Upper lobe of left lung (tissue), 6 donors: ENCODE results near the gene SBNO1. TPM values are rescaled to one million over a fixed set of nuclear protein-coding genes. Genes with fewer than 3 reads are reported as not detected.
A peak's percentile ranks its signal among the peaks of the same experiment; 100 is the strongest.

Experiments
- ATAC-seq, 2 donors: fragments of 200-7000 bp; cut with Tn5 transposase; one replicate each; pipeline ENCODE4 v1.9.1; 2022; ENCODE audit warnings: mild to moderate bottlenecking in 2 of 2, moderate library complexity in 2 of 2; ENCODE audit not compliant: low FRiP score in 2 of 2
- DNase-seq, 2 donors: peaks; one replicate each; pipeline ENCODE4 v3.0.0-alpha.2; 2019 to 2020
- H3K27ac ChIP-seq, 4 donors: fragments of 200-600 bp; sonication (generic); one replicate each; pipeline ENCODE4 v1.5.1; 2016 to 2019
- H3K27me3 ChIP-seq, 4 donors: fragments of 200-600 bp; sonication (generic); one replicate each; pipeline ENCODE4 v1.5.1; 2017 to 2019
- H3K36me3 ChIP-seq, 4 donors: fragments of 200-600 bp; sonication (generic); one replicate each; pipeline ENCODE4 v1.5.1; 2016 to 2019
- H3K4me1 ChIP-seq, 4 donors: fragments of 200-600 bp; sonication (generic); one replicate each; pipeline ENCODE4 v1.5.1; 2018 to 2019
- H3K4me3 ChIP-seq, 4 donors: fragments of 200-600 bp; sonication (generic); one replicate each; pipeline ENCODE4 v1.5.1; 2017 to 2019; ENCODE audit warnings: mild to moderate bottlenecking in 2 of 4, moderate library complexity in 1 of 4
- H3K9me3 ChIP-seq, 4 donors: fragments of 200-600 bp; sonication (generic); one replicate each; pipeline ENCODE4 v1.5.1; 2018 to 2019
- EP300 ChIP-seq, 4 donors: sonication (generic); formaldehyde crosslinking; IDR thresholded peaks; one replicate each; pipeline ENCODE4 v1.5.1; 2017; ENCODE audit warnings: antibody characterized with exemption in 4 of 4, control low read depth in 2 of 4
- POLR2A ChIP-seq, 4 donors: fragments of 450-650 bp; IDR thresholded peaks; one replicate each; pipeline ENCODE4 v1.5.1; 2016 to 2017; ENCODE audit warnings: antibody characterized with exemption in 4 of 4, mild to moderate bottlenecking in 2 of 4
- POLR2AphosphoS5 ChIP-seq, 2 donors: sonication (generic); formaldehyde crosslinking; IDR thresholded peaks; one replicate each; pipeline ENCODE4 v1.5.1; 2017; ENCODE audit warnings: antibody characterized with exemption in 2 of 2
- WGBS, 2 donors: methylation state at CpG; one replicate each; pipeline ENCODE4 v1.1.5; 2017 to 2018; 5-methylcytosine and 5-hydroxymethylcytosine counted together
- total RNA-seq, 6 donors: library from RNA; depleted of rRNA in 4 of 6; stranded (reverse); fragments of >200 nt in 4 of 6; gene quantifications; one replicate each; pipeline versions ENCODE4 v1.1.0 to v1.2.1, GENCODE V29; 2016 to 2021
- TF ChIP-seq, protein P1 (sequence below), 6 experiments: fragments of 450-650 bp in 4 of 6; fragments of 200-600 bp in 2 of 6; sonication (generic) in 2 of 6; IDR thresholded peaks; one replicate each; pipeline ENCODE4 v1.5.1; 2016 to 2019; ENCODE audit warnings: antibody characterized with exemption in 6 of 6
- donor health status: DM: no; HTN: no; CAD: no; lungs with moderate emphysema.
- donor health status: DM: no; HTN: yes; CAD: no; lungs with severe emphysema.

Gene SBNO1
- total RNA-seq, 6 donors from 2014 or later: 7.5 to 25.2 (median 20.3) TPM

DNA sequence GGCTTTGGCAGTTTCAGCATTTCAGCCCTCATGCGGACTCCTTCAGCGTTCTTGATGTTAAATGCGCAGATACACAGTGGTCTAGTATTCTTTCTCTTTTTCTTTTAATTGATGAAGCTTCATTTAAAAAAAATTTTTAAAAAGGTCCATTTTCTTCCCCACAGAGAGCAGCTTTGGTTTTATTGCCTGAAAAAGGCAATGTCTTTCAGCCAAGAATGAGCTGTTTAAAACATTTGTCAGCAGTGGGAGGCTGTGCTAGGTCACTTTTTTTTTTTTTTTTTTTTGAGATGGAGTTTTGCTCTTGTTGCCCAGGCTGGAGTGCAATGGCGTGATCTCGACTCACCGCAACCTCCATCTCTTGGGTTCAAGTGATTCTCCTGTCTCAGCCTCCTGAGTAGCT is 32.8 kb upstream of the SBNO1 start:
- no peak for ATAC-seq
- Histone ChIP-seq H3K4me1 (peaks cover 11 to 34% (median 14%) of the 10 kb centered on the region in 4 donors), H3K27ac (peak overlapping the region in 1 of 4 donors; percentile 7), H3K27me3 (no peaks in the 10 kb centered on the region), H3K36me3 (peaks cover 26 to 81% (median 62%) of the 10 kb centered on the region in 4 donors), H3K9me3 (no peaks in the 10 kb centered on the region), H3K4me3 (no peak overlapping the region)
- 83 to 84% methylated on average over 6 of the region's 6 CpGs for WGBS, 2 donors
- TF ChIP-seq, protein P1, sequence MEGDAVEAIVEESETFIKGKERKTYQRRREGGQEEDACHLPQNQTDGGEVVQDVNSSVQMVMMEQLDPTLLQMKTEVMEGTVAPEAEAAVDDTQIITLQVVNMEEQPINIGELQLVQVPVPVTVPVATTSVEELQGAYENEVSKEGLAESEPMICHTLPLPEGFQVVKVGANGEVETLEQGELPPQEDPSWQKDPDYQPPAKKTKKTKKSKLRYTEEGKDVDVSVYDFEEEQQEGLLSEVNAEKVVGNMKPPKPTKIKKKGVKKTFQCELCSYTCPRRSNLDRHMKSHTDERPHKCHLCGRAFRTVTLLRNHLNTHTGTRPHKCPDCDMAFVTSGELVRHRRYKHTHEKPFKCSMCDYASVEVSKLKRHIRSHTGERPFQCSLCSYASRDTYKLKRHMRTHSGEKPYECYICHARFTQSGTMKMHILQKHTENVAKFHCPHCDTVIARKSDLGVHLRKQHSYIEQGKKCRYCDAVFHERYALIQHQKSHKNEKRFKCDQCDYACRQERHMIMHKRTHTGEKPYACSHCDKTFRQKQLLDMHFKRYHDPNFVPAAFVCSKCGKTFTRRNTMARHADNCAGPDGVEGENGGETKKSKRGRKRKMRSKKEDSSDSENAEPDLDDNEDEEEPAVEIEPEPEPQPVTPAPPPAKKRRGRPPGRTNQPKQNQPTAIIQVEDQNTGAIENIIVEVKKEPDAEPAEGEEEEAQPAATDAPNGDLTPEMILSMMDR (IDR thresholded peaks at IDR 0.05): no peak
- no peak for TF ChIP-seq POLR2AphosphoS5 (IDR thresholded peaks at IDR 0.05)
- no peak for TF ChIP-seq POLR2A (IDR thresholded peaks at IDR 0.05)
- DNase-seq: no peak

DNA sequence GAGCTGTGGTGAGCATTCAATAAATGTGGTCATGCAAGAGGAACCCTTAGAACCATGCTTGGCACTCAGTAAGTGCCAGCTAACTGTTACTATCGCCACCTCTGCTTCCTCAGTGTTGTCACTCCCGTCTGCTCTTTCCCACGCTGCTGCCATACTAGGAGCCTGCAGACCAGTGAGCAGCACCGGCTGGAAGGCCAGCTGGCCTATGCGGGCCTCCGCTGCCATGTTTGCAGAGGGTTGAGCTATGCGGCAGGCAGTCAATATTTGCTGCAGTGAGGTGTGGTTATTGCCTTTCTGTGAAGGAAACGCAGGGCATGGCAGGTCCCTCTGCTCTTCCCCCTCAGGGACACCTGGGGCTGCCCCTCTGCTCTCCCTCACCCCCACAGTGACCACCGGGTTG is 32.3 kb upstream of the SBNO1 start:
- Histone ChIP-seq H3K4me3 (no peak overlapping the region), H3K27ac (no peak overlapping the region), H3K4me1 (peaks cover 12 to 33% (median 18%) of the 10 kb centered on the region in 4 donors), H3K9me3 (no peaks in the 10 kb centered on the region), H3K27me3 (no peaks in the 10 kb centered on the region), H3K36me3 (peaks cover 28 to 81% (median 64%) of the 10 kb centered on the region in 4 donors)
- TF ChIP-seq EP300 (IDR thresholded peaks at IDR 0.05): no peak
- TF ChIP-seq POLR2AphosphoS5 (IDR thresholded peaks at IDR 0.05): no peak
- DNase-seq (peak in 1 of 2 donors; percentile 36), ATAC-seq (no peak)
- WGBS, 2 donors: 86 to 93% methylated on average over 9 of the region's 9 CpGs

DNA sequence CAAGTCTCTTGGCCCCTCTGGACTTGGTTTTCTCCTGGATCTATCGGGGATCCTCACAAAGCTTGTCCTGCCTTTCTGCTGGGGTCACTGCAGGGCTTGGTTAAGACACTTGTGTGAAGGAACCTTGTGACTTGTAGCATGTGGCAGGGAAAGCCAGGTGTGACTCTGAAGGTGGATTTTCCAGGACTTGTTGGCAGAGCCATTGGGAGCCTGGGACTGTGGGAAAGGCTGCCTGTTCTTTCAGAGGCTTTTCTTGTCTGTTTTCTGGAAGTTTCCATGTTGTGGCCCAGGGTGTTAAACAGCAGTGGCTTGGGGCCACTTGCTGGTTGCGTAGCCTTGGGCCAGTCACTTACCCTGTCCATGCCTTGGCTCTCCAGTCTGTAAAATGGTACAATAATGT is 31.9 kb upstream of the SBNO1 start:
- Histone ChIP-seq H3K36me3 (peaks cover 32 to 83% (median 67%) of the 10 kb centered on the region in 4 donors), H3K27ac (no peak overlapping the region), H3K9me3 (no peaks in the 10 kb centered on the region), H3K27me3 (no peaks in the 10 kb centered on the region), H3K4me1 (peaks cover 16 to 36% (median 22%) of the 10 kb centered on the region in 4 donors), H3K4me3 (no peak overlapping the region)
- 93 to 95% methylated on average over 2 of the region's 2 CpGs for WGBS, 2 donors
- ATAC-seq: no peak
- no peak for DNase-seq
- TF ChIP-seq EP300 (IDR thresholded peaks at IDR 0.05) (no peak), POLR2AphosphoS5 (IDR thresholded peaks at IDR 0.05) (no peak), POLR2A (IDR thresholded peaks at IDR 0.05) (no peak)
- TF ChIP-seq, protein P1 (IDR thresholded peaks at IDR 0.05): no peak

DNA sequence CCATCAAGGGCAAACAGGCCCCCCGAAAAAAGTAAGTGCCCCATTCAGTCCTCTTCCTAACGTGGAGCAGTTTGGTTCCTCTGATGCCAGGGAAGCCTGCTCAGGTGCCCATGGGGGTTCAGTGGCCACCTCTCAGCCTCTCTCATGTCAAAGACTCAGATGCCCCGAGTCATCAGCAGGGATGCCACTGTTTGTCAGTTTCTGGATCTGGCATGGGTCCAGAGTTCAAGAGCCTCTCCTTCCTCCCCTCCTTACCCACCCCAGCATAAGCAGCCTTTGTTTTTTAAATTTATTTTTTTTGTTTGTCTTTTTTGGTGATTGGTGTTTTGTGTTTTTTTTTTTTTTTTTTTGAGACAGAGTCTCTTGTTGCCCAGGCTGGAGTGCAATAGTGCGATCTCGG is 30.6 kb upstream of the SBNO1 start:
- Histone ChIP-seq H3K4me1 (peaks cover 29 to 49% (median 35%) of the 10 kb centered on the region in 4 donors), H3K9me3 (no peaks in the 10 kb centered on the region), H3K36me3 (peaks cover 36 to 91% (median 67%) of the 10 kb centered on the region in 4 donors), H3K4me3 (no peak overlapping the region), H3K27me3 (no peaks in the 10 kb centered on the region), H3K27ac (no peak overlapping the region)
- TF ChIP-seq EP300 (IDR thresholded peaks at IDR 0.05): no peak
- TF ChIP-seq POLR2A (IDR thresholded peaks at IDR 0.05): no peak
- TF ChIP-seq, protein P1 (IDR thresholded peaks at IDR 0.05): no peak
- TF ChIP-seq POLR2AphosphoS5 (IDR thresholded peaks at IDR 0.05): no peak
- 83 to 85% methylated on average over 5 of the region's 5 CpGs for WGBS, 2 donors
- ATAC-seq: no peak
- DNase-seq: no peak

DNA sequence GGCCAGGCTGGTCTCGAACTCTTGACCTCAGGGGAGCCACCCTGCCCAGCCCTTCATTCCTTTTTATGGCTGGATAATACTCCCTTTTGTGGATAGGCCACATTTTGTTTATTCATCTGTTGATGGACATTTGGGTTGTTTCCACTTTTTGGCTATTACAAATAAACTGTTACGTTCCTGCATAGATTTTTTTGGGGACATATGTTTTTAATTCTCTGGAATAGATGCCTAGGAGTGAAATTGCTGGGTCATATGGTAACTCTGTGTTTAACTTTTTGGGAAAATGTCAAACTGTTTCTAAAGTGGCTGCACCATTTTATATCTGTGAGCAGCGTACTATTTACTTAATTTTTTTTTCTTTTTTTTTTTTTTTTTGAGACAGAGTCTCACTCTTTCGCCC is 29.1 kb upstream of the SBNO1 start:
- ATAC-seq (no peak), DNase-seq (no peak)
- Histone ChIP-seq H3K27me3 (no peaks in the 10 kb centered on the region), H3K4me1 (peaks cover 33 to 49% (median 35%) of the 10 kb centered on the region in 4 donors), H3K9me3 (no peaks in the 10 kb centered on the region), H3K27ac (no peak overlapping the region), H3K36me3 (peaks cover 35 to 80% (median 57%) of the 10 kb centered on the region in 4 donors), H3K4me3 (no peak overlapping the region)
- TF ChIP-seq POLR2AphosphoS5 (IDR thresholded peaks at IDR 0.05): no peak
- TF ChIP-seq EP300 (IDR thresholded peaks at IDR 0.05): no peak
- TF ChIP-seq POLR2A (IDR thresholded peaks at IDR 0.05): no peak
- TF ChIP-seq, protein P1 (IDR thresholded peaks at IDR 0.05): no peak
- WGBS, 2 donors: 87 to 90% methylated on average over 4 of the region's 4 CpGs
